Measurements from ENCODE around the gene WNT9A.

Gene WNT9A

DNA sequence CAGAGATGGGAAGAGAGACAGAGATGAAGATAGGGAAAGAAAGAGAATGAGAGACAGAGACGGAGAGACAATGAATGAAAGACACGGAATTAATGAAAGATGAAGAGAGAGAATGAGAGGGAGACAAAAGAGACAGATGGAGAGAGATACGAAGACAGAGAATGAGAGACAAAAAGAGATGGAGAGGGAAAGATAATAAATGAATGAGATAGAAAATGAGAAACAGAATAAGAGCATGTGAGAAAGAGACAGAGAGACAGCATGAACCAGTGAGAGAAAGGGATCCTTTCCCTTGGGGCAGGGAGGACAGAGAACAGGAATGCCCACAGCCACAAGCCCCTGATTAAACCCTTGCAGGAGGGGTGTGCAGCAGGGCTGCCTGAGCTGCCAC is 5.3 kb upstream of the WNT9A start:
- DNase-seq = no peak

DNA sequence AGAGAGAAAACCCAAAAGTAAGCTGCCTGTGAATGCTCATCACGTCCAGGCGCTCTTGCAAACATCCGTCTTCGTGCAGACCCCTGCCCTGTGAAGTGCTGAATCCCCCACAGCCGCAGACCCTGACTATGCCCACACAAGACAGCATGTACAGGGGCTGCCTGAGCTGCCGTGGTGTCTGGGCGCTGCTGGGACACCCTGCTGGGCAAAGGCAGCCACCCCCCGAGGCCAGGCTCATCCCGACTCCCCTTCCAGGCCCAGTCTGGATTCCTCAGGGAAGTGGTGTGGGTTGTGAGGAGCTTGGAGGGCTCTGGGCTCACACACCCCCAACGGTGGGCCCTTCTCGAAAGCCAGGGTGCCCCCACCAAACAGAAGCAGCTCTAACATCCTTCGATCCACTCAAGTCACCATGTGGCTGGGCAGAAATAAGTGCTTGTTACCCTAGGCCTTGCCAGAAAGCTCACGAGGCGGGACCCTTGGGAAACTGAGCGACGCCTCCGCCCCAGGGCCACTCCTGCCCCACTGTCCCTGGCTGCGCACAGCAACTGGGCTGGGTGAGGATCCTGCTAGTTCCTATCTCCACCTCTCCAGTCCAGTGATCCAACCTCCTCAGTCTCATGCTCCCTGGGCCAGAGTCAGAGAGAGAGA is 4.8 kb upstream of the WNT9A start:
- no peak for DNase-seq

DNA sequence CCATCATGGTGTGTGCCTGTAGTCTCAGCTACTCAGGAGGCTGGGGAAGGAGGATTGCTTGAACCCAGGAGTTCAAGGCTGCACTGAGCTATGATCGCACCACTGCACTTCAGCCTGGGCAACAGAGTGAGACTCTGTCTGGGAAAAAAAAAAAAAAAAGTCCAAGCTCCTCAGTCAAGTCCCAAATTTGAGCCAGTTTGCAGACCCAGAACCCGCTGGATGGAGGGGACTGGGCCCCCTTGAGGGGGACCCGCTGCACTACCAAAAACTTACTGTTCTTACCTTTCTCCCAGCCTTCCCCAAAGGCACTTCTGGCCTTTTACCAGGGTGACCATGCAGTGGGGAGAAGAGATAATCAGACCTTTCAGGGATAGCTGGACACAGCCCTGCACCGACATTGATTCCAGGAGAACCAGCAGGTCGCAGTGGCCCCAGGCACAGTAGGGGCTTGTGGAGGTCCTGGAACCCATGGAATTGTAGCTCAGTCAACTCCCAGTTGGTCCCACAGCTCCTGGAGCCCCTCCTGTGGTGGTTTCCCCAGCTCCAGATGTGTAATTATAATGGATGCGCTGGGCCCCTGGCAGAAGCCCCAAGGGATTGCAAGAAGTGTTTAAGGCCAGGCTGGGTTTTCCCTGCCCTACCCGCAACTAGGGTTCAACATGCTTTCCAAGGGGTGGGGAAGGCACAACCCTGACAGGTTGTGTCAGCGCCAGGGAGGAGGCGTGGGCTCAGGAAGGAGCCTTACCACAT is 4.1 kb upstream of the WNT9A start:
- no peak for DNase-seq

DNA sequence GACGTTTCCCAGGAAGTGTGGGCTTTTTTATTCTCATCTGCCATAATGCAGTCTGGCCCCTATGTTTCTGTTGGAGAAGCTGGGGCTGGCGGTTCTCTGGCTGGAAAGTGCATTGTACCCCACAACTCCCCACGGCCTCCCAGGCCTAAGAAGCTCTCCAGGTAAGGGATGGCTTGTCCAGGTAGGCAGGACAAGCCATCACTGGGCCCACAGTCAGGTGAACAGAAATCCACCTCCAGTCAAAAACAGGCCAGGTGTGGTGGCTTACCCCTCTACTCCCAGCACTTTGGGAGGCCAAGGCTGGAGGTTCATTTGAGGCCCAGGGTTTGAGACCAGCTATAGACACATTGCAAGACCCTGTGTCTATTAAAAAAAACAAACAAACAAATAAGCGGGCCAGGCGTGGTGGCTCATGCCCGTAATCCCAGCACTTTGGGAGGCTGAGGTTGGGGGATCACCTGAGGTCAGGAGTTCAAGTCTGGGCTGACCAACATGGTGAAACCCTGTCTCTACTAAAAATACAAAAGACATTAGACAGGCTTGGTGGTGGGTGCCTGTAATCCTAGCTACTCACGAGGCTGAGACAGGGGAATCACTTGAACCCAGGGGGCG is 3.1 kb upstream of the WNT9A start:
- no peak for DNase-seq

DNA sequence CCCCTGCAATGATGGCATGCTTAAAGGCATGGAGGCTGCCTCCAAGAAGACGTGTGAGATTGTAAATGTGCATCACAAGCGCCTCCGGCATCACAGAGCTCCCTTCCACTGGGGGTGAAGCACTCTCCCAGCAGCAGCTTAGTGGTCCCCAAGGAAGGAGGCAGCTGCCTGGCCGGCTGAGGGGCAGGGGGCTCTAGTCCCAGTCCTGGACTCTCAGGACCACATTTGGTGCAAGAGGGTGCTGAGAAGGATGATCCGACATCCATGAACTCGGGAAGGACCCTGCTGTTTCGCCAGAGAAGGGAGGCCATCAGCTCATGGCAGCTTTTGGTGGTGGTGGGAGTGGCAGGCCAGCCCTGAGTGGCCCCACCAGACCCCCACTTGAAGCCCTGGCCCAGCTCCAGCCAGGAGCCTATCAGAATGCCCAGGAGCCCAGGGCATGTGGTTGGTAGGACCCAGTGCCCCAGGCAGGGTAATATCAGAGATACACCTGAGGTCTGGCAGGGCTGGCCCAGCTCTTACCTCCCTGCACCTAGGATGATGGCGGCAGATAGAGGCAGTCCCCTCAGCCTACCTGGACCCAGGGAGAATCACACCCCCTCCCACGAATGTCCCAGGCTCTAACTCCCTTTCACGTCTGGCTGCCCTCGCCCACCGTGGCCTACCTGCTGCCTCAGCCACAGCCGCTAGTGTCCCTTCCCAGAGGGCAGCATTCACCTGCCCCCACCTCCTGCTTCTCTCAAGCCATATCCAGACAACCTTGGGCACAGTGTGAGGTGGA is 2.4 kb upstream of the WNT9A start:
- no peak for DNase-seq

DNA sequence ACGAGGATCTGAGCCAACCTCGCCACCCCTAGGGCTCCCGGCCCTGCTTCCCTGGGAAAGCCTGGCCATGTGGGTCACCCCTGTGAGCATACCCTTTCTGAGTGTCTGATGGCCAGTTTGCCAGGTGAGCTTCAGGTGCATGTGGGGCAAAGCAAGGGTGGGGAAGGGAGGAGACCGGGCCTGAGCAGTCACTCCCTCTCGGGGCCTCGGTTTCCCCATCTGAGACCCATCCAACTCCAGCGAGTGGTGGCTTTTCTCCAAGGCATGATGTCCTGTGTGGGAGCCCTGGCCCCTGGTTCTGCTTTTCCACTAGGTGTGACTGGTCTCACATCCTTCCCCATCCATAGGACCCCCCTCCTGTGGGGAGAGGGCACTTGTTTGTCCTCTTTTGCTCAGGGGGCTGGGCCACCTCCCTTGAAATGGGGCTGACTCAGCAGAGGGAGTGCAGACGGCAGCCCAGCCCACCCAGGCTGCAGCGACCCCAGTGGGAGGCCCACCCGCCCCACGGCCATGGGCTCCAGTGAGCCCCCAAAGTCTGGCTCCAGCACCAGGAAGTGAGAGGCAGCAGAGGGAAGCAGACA is 1.7 kb upstream of the WNT9A start:
- no peak for DNase-seq

DNA sequence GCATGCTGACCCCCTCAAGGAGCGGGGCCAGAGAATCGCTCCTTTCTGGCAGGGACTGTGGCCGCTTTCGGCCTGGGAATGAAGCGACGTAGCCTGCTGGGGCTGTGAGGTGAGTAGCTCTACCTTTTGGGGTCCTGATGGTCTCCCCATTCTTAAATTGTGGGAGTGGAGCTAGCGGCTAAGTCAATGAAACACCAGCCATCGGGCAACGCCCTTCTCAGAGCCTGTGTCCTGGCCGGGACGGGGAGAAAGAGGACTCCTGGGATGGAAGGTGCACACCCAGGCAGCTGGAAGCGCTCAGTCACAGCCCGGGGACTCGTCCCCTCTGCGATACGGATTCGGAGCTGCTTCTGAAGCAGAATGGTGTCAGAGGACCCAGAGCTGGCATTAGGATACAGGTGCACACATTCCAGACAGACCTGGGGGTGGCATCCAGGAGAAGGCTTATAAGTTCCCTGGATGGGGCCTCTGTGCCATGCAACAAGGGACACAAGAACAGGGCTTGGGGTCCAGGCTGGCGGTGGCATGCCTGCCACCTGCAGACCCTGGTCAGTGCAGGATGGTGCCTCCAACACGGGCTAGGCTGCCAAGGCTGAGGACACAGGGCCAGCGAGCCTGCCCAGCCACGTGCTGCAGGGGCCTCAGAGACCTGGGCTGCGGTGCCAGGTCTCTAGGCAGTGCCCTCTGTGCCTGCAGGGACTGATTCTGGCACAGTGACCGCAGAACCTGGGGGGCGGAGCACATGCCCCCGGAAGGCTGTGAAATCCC is 945 bp upstream of the WNT9A start:
- DNase-seq = no peak

DNA sequence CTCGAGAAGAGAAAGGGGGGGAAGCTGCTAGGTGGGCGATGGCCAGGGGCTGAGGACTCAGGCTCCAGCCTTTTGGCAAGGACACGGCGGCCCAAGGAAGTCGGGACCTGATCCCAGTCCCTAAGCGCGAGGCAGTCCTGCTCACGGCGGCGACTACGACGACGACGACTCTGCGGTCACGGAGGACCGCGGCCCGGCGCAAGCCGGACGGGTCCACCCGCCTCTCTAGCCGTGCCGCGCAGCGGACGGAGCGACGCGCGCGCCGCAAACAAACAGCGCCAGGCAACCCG is 401 bp downstream of the WNT9A start:
- DNase-seq = no peak

DNA sequence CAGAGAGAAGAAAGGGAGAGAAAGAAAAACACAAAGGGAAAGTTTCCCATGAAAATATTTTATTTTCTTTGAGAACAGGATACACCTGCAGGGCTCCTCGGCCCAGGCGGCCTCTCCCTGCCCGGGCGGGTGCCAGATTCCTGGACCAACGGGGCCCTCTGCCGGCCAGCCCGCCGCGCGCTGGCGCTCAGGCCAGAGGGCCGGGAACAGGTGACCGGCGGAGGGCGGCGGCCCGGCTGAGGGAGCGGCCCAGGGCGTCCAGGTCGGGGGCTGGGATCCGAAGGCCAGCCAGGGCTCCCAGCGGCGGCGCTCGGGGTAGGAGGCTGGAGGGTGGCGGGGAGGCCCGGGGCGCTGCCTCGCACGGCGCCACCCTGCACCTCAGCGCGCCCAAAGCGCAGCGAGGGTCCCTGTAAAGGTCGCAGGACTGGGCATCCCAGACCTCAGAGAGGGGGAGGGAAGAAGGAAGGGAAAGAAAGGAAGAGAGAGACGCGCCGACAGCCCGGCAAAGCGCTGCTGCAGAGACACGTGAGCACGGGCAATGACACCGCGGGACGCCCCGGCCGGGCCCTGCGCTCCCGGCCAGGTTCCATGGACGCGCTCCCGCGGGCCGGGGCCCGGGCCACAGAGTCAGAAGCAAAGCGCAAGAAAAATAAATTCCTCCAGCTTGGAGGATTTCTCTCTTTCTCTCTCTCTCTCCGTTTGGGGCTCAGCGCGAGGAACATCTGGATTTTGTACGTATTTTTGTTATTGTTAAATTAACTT is 927 bp downstream of the WNT9A start:
- no peak for DNase-seq

DNA sequence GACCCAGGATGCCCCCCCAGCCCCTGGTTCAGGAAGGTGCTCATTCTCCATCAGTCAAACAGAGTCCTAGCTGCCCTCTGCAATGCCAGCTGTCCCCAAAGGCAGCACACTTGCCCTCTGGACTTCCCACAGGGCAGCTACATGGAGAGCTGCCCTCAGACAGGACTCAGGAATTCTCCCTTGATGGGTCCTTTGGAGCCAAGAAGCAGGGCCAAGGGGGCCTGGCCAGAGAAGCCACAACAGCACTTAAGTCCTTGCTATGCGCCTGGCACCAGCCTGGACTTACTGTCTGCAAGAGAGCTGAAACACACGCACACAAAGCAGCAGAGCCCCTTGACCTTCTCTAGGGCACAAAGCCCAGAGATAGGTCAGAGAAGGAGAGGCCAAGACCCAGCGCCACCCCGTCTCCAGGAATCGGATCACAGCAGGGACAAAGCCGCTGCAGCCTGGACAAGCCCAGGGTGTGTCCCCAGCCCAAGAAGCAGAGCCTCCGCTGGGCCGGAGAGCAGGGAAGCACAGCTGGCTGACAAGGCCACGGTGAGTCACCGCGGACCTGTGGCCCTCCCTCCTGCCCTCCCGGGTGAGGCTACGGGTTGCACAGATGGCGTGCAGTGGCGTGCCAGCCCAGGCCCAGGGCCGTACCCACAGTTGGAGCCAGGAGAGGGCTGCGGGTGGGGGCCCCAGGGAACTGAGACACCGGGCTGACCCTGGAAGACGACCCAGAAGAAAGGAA is 1.7 kb downstream of the WNT9A start:
- no peak for DNase-seq

DNA sequence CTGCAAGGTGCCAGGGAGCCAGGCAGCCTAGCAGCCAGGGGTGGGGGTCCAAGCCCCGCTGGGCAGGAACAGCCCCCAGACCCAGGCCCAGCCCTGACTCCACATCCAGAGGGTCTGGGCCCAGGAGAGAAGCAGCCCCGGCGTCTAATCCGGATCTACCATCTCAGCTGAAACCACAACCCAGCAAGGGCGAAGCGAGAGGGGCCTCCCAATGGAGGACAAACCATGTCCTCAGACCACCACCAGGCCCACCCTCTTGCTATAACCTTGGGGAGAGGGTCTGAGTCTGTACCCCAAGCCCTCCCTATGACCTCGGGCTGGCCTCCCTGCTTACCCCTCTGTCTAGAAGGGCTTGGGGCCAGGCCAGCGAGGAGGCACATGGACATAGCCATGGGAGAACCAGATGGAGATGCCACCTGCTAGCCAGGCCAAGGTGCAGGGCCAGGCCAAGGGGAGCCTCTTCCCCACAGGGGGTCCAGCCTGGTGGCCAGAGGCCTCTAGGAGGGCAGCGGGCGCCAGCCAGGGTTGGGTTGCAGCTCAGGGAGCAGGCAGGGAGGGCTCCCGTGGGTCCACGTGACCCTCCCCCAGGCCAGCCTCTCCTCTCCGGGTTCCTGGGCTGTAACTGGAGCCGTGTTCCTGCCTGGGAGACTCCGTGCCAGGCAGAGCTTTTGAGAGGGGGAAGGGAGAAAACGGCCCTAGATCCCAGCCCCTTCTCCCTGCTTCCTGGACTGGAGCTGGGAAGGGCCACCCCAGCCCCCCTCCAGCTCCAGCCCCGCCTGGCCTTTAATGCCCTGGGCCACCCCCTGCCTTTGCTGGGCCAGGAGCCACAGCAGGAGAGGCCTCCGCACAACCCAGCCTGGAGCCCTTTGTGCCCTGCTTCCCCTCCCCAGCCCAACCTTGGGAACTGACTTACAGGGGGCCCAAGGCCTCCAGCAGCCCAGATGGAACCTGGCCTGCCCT is 2.5 kb downstream of the WNT9A start:
- no peak for DNase-seq

DNA sequence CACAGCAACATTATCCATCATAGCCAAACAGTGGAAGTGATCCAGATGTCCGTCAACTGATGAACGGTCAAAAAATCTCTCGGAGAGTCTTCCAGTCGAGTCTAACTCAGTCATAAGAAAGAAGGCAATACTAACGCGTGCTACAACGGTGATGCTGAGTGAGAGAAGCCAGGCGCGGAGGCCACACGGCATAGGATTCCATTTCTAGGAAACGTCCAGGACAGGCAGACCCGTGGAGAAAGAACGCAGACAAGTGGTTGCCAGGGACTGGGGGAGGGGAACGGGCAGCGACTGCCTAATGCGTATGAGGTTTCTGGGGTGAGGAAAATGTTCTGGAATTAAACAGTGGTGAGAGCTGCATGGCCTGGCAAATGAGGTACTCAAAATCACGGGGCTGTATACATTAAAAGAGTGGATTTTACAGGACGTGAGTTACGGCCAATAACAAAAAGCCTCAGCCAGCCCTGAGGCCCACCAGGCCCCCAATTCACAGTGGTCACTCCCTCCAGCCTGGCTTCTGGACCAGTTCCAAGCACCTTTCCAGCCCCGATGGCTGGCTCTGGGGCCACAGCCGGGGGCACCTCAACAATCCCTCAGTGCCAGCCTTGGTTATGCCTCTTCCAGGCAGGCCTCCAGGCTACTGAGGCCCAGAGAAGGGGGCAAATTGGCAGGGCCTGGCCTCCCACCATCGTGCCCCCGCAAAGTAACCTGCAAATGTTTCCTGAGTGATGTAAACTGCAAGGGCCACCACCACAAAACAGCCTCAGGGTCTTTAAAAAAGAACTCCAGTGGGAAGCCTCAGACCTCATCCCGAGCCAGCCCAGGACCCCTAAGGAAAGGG is 3.4 kb downstream of the WNT9A start:
- DNase-seq = no peak

DNA sequence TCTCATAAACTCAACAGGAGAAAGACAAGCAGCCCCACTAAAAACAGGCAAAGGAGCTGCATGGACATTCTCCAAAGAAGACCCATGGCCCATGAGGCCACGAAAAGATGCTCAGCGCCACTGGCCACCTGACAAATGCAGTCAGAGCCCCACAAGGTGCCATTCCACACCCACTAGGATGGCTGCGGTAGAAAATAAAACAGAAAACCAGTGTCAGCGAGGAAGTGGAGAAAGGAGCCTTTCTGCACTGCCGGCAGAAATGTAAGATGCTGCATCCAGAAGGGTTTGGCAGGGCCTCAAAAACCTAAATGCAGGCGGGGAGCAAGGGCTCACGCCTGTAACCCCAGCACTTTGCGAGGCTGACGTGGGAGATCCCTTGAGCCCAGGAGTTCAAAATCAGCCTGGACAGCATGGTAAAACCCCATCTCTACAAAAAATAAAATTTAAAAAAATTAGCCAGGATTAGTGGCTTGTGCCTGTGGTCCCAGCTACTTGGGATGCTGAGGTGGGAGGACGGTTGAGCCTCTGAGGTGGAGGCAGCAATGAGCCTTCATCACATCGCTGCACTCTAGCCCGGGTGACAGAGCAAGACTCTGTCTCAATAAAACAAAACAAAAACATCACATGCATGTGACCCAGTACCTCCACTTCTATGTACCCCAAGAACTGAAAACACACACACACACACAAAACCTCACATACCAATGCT is 4.2 kb downstream of the WNT9A start:
- DNase-seq = no peak

DNA sequence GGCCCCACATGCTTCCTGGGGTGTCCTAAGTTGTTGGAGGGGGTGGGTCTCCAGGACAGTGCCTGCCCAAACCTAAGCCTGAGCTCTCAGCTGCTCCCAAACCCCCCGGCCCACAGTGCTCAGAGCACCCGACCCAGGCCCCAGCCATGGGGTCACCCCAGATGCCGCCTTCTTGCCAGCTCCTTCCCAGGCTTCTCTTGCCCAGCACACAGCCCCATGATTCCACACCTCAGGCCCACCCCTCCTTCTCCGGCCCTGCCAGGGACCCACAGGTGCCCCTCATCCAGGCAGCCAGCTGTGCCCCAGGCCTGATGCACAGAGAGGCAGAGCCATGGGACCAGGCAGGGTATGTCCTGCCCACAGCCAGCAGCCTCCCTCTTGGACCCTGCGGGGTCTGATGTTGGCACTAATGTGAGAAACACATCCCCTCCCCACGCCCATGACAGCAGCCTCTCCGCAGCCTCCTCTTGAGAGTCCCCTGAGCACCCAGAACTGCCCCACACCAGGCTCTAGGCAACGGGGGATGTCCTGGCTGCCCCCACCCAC is 4.9 kb downstream of the WNT9A start:
- no peak for DNase-seq

DNA sequence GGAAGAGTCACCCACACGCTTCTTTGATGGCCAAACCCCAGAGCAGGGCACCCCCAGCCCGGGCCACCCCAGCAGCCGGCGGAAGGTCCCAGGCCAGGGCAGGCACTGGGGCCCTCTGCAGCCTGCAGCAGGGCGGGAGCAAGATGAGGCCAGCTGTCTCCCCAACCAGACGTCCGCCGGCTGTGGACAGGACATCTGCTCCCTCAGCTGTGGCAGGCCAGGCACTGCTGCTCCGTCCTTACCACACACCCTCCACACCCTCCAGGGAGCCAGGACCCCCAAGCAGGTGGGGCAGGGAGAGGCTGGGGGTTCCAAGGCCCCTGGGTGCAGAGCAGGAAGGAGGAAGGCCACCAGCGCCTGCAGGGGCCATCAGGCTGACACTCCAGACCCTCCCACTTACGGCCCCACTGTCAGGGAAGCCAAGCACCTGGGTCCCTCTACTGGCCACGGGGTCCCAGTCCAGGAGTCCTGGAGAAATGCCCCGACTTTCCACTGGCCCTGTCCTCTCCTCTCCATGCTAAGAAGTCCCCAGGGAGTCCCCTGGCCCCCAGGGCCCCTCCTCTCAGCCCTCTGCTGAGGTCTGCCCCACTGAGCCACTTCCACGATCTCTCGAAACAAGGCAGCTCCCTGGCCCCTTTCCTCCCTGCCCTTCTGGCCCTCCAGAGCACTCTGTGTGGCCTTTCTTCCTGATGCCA is 5.6 kb downstream of the WNT9A start:
- no peak for DNase-seq

DNA sequence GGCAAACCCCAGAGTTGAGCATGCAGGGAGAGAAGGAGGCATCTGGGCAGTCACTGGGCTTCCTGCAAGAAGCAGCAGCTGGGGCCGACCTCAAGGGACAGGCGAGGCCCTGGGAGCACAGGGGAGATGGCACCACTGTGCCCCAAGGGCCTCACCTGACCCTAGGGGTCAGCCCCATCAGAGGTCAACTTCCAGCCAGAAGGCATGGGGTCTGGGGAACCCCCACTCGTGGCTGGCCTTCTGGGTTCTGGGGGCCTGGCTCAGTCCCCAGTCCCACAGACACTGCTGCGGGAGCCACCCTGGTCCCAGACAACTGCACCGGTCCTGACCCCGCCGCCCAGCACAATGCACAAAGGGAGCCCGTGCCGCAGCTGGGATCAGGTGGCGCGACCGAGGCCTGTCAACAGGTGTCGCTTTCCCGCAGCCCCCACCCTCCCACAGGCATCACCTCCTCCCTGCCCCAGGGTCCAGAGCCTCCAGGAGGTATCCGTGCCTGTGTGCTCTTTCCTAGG is 6.2 kb downstream of the WNT9A start:
- DNase-seq = no peak

DNA sequence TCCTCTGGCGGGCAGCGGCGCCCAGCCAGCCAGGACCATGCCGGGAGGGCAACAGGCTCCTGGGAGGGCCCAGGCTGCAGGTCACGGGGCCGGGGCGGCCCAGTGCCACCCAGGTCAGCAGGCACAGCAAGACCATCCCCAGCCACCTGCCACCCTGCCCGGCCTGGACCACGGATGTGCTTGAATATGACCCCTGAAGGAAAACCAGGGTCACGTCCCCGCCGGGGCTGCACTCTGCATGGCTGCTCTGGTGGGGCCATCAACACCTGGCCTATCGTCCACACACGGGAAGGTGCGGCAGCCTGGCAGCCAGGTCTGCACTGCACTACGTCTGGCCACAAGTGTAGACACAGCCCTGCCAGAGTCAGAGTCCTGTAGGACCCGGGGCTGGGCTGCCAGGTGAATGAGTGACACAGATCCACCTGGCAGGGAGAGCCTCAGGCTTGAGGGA is 6.9 kb downstream of the WNT9A start:
- no peak for DNase-seq

All from NCI-H526 treated with DMSO at 0.1 percent for 48 hours (cell line).